GM10248 (cell line): ENCODE data around the gene OBI1.

Experiments
- CTCF ChIA-PET: fragments of 300-600 bp; sonication (Branson Sonifier 250); formaldehyde crosslinking; extraction: SDS; loops from one replicate; lab custom pipeline; 2021; ENCODE audit warnings: antibody characterized with exemption; lab: Yijun Ruan, JAX
- POLR2A ChIA-PET: fragments of 350-650 bp; sonication (Branson Sonifier 250); formaldehyde crosslinking; extraction: SDS; loops from one replicate; lab custom pipeline; 2020; ENCODE audit warnings: antibody characterized with exemption; lab: Yijun Ruan, JAX
- DNase-seq: peaks from one replicate; pipeline ENCODE4 v3.0.0; 2012; ENCODE audit errors: extremely low spot score
- TF ChIP-seq, protein P1 (sequence below): IDR thresholded peaks from 2 replicates; pipeline ENCODE4 v1.5.1; 2012; ENCODE audit warnings: mild to moderate bottlenecking, low read depth; ENCODE audit errors: extremely low read depth, missing control alignments, control extremely low read depth

The OBI1 gene

GRCh38 chr13:78606471-78607408 lies 52.2 kb downstream of the OBI1 start:
- ChIA-PET POLR2A (no interaction called here), CTCF (interaction anchor here (1.1 kb wide), 1 partner anchor 14 kb away, joined by 3 read pairs; no protein-coding TSS in a partner anchor)
- TF ChIP-seq, protein P1, sequence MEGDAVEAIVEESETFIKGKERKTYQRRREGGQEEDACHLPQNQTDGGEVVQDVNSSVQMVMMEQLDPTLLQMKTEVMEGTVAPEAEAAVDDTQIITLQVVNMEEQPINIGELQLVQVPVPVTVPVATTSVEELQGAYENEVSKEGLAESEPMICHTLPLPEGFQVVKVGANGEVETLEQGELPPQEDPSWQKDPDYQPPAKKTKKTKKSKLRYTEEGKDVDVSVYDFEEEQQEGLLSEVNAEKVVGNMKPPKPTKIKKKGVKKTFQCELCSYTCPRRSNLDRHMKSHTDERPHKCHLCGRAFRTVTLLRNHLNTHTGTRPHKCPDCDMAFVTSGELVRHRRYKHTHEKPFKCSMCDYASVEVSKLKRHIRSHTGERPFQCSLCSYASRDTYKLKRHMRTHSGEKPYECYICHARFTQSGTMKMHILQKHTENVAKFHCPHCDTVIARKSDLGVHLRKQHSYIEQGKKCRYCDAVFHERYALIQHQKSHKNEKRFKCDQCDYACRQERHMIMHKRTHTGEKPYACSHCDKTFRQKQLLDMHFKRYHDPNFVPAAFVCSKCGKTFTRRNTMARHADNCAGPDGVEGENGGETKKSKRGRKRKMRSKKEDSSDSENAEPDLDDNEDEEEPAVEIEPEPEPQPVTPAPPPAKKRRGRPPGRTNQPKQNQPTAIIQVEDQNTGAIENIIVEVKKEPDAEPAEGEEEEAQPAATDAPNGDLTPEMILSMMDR = no peak
- DNase-seq = no peak

GRCh38 chr13:78604782-78605611 lies 54.0 kb downstream of the OBI1 start:
- CTCF ChIA-PET = interaction anchor here (1.0 to 1.6 kb wide), 4 partner anchors 12 to 31 kb away, joined by 3 to 5 read pairs (median 4); no protein-coding TSS in a partner anchor
- DNase-seq = no peak
- POLR2A ChIA-PET = interaction anchor here (1.2 kb wide), 1 partner anchor 364 kb away, joined by 4 read pairs; no protein-coding TSS in a partner anchor
- TF ChIP-seq, protein P1 = no peak

- CTCF ChIA-PET = interaction anchor here (1.0 to 1.5 kb wide), 2 partner anchors 14 to 19 kb away, joined by 4 to 5 read pairs; no protein-coding TSS in a partner anchor
These were observed 55.6 kb downstream of the OBI1 start, which contains the start of gene POU4F1 for GRCh38 chr13:78603240-78603957. Gene POU4F1, minus strand, starts transcription at chr13:78603552. Its CDS starts 226 bp downstream, at chr13:78603326.

GRCh38 chr13:78602561-78603239 lies 56.3 kb downstream of the OBI1 start:
- CTCF ChIA-PET = no interaction called here
- POLR2A ChIA-PET = no interaction called here
- no peak for DNase-seq
- TF ChIP-seq, protein P1 = no peak

More at GRCh38 chr13:78603240-78603957, 55.6 kb downstream of the OBI1 start, which contains the start of gene POU4F1:
- DNase-seq = peak; percentile 88
- TF ChIP-seq, protein P1 = no peak
- POLR2A ChIA-PET = no interaction called here

- DNase-seq = no peak
- ChIA-PET POLR2A (no interaction called here), CTCF (no interaction called here)
- TF ChIP-seq, protein P1 = no peak
These were observed 56.9 kb downstream of the OBI1 start for GRCh38 chr13:78601874-78602560.
